ENCODE data around the gene NAT16. TPM values are rescaled to one million over a fixed set of nuclear protein-coding genes. Genes with fewer than 3 reads are reported as not detected.
A peak's percentile ranks its signal among the peaks of the same experiment; 100 is the strongest.

NAT16 gene
- total and polyA plus RNA-seq, 2 of the 13 experiments (the other 11 are each of a cell fraction or from before 2014, with no cell fraction given) = 0.04 TPM; not detected in 1

- no peak for TF ChIP-seq PCBP1 (IDR thresholded peaks at IDR 0.05; ENCODE audit: borderline replicate concordance, low read depth, low read length)
- no peak for TF ChIP-seq RXRB (CRISPR knock-in tag; IDR thresholded peaks at IDR 0.05; ENCODE audit: borderline replicate concordance)
- TF ChIP-seq NPAS2 (CRISPR knock-in tag; IDR thresholded peaks at IDR 0.05; ENCODE audit: borderline replicate concordance) = no peak
- TF ChIP-seq ZNF232 (CRISPR knock-in tag; IDR thresholded peaks at IDR 0.05; ENCODE audit: borderline replicate concordance) = 0 out of 2 replicates have a peak, but pooled peaks have one; percentile 41
- no peak for TF ChIP-seq NR2F6 (IDR thresholded peaks at IDR 0.05)
- TF ChIP-seq NR2F6 (CRISPR knock-in tag; IDR thresholded peaks at IDR 0.05) = peak; percentile 42; the same call in 1 of the 2 replicates
- TF ChIP-seq ZBTB34 (CRISPR knock-in tag; IDR thresholded peaks at IDR 0.05) = 0 out of 2 replicates have a peak, but pooled peaks have one; percentile 46
- no peak for TF ChIP-seq ZNF512 (CRISPR knock-in tag; IDR thresholded peaks at IDR 0.05)
- TF ChIP-seq ZNF556 (CRISPR knock-in tag; IDR thresholded peaks at IDR 0.05; ENCODE audit: borderline replicate concordance) = no peak
- 0 out of 2 replicates have a peak, but pooled peaks have one; percentile 20 for TF ChIP-seq KLF9 (CRISPR knock-in tag; IDR thresholded peaks at IDR 0.05; ENCODE audit: low read depth)
- 0 out of 2 replicates have a peak, but pooled peaks have one; percentile 27 for TF ChIP-seq ISL2 (CRISPR knock-in tag; IDR thresholded peaks at IDR 0.05)
- no peak for TF ChIP-seq TEAD3 (CRISPR knock-in tag; optimal IDR thresholded peaks at IDR 0.05; ENCODE audit: borderline replicate concordance)
- TF ChIP-seq ARNTL (CRISPR knock-in tag; IDR thresholded peaks at IDR 0.05) = no peak; the same call in 1 of the 2 replicates
- TF ChIP-seq ZNF331 (CRISPR knock-in tag; IDR thresholded peaks at IDR 0.05) = no peak
- no peak for TF ChIP-seq ZFP36L2 (CRISPR knock-in tag; IDR thresholded peaks at IDR 0.05)
- TF ChIP-seq ZNF724P (CRISPR knock-in tag; IDR thresholded peaks at IDR 0.05; ENCODE audit: borderline replicate concordance) = no peak
- TF ChIP-seq RARA (CRISPR knock-in tag; IDR thresholded peaks at IDR 0.05) = peak; percentile 25; the same call in 1 of the 2 replicates
- no peak for TF ChIP-seq HNRNPH1 (optimal IDR thresholded peaks at IDR 0.05; ENCODE audit: low read depth, low read length)
- TF ChIP-seq FOXP1 (IDR thresholded peaks at IDR 0.05) = no peak
- TF ChIP-seq FOXP1 (CRISPR knock-in tag; IDR thresholded peaks at IDR 0.05) = no peak
- no peak for TF ChIP-seq PRDM4 (CRISPR knock-in tag; IDR thresholded peaks at IDR 0.05; ENCODE audit: borderline replicate concordance)
- no peak for TF ChIP-seq GMEB1 (CRISPR knock-in tag; IDR thresholded peaks at IDR 0.05; ENCODE audit: borderline replicate concordance)
- peak; percentile 74; the same call in 1 of the 2 replicates for TF ChIP-seq ZNF790 (CRISPR knock-in tag; IDR thresholded peaks at IDR 0.05; ENCODE audit: borderline replicate concordance)
- TF ChIP-seq NR2C2 (CRISPR knock-in tag; IDR thresholded peaks at IDR 0.05; ENCODE audit: borderline replicate concordance) = no peak
Observed at GRCh38 chr7:101201695-101202602, 21.9 kb upstream of the NAT16 start (continued).
